ENCODE measurements around the gene KATNB1.
A peak's percentile ranks its signal among the peaks of the same experiment; 100 is the strongest.

GRCh38 chr16:57775661-57776469 is 40.3 kb downstream of the KATNB1 start:
- TF ChIP-seq, protein P1, sequence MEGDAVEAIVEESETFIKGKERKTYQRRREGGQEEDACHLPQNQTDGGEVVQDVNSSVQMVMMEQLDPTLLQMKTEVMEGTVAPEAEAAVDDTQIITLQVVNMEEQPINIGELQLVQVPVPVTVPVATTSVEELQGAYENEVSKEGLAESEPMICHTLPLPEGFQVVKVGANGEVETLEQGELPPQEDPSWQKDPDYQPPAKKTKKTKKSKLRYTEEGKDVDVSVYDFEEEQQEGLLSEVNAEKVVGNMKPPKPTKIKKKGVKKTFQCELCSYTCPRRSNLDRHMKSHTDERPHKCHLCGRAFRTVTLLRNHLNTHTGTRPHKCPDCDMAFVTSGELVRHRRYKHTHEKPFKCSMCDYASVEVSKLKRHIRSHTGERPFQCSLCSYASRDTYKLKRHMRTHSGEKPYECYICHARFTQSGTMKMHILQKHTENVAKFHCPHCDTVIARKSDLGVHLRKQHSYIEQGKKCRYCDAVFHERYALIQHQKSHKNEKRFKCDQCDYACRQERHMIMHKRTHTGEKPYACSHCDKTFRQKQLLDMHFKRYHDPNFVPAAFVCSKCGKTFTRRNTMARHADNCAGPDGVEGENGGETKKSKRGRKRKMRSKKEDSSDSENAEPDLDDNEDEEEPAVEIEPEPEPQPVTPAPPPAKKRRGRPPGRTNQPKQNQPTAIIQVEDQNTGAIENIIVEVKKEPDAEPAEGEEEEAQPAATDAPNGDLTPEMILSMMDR (conservative IDR thresholded peaks at IDR 0.05; ENCODE audit: low read depth in 2 of 2): peak; percentile 67 to 80
- no peak for TF ChIP-seq CREB1 (CRISPR knock-in tag; IDR thresholded peaks at IDR 0.05; ENCODE audit: low read depth)
- no peak for TF ChIP-seq POLR2AphosphoS5 (IDR thresholded peaks at IDR 0.05; ENCODE audit: low read depth)

Measured in GM23338 (cell line).